ENCODE measurements around the gene DCUN1D2. TPM values are rescaled to one million over a fixed set of nuclear protein-coding genes. Genes with fewer than 3 reads are reported as not detected.
"Not testable (repeated sequence)": the region's sequence is repeated elsewhere in the genome, so short reads cannot be mapped to it uniquely, and the experiment has no call there.

Gene DCUN1D2
- total RNA-seq, 1 experiment from 2014 or later: 33.0 TPM

DNA sequence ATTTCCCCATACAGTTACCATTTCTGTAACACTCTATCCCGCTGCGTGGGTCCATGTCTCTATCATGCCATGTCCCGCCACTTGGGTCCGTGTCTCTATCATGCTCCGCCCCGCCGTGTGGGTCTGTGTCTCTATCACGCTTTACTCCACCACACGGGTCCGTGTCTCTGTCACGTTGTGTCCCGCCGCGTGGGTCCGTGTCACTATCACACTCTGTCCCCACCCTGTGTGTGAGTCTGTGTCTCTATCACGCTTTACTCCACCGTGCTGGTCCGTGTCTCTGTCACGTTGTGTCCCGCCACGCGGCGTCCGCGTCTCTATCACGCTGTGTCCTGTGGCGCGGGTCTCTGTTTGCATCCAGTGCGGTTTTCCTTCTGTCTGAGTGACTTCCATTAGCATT lies 48.9 kb downstream of the DCUN1D2 start:
- H3K9me2 ChIP-seq (ENCODE audit: insufficient read depth): no peaks in the 10 kb centered on the region
- no peak overlapping the region for H3K4me2 ChIP-seq
- intact Hi-C loops (cut with micrococcal nuclease; ENCODE audit: unreplicated experiment): loop anchor here (10.0 kb wide), 1 partner anchor 147 kb away; the partner anchor contains the start of gene LAMP1
- no peaks in the 10 kb centered on the region for H3K36me3 ChIP-seq (ENCODE audit: low read depth)
- ChIA-PET POLR2A (ENCODE audit: unreplicated experiment) (no interaction called here), CTCF (no interaction called here)
- no peaks in the 10 kb centered on the region for H3K27me3 ChIP-seq (ENCODE audit: insufficient read depth, low read depth)
- H3F3A ChIP-seq (ENCODE audit: insufficient read depth, low read depth): peaks cover 4% of the 10 kb centered on the region; the same call in 1 of the 2 replicates
- H3K27ac ChIP-seq: no peak overlapping the region
- no TSS peak for BruUV-seq (replicated peaks)
- H3K4me3 ChIP-seq: no peak overlapping the region
- H3K79me2 ChIP-seq (ENCODE audit: low read depth): no peaks in the 10 kb centered on the region
- DNase-seq: no peak
- H4K20me1 ChIP-seq (ENCODE audit: insufficient read depth): no peaks in the 10 kb centered on the region
- no peak overlapping the region for H2AFZ ChIP-seq
- peaks cover 6% of the 10 kb centered on the region; the same call in 1 of the 2 replicates for H3K9me3 ChIP-seq (ENCODE audit: insufficient read depth, low read depth)
- TF ChIP-seq EZH2 (IDR thresholded peaks at IDR 0.05; ENCODE audit: low read depth): no peak
- TF ChIP-seq, protein P1, sequence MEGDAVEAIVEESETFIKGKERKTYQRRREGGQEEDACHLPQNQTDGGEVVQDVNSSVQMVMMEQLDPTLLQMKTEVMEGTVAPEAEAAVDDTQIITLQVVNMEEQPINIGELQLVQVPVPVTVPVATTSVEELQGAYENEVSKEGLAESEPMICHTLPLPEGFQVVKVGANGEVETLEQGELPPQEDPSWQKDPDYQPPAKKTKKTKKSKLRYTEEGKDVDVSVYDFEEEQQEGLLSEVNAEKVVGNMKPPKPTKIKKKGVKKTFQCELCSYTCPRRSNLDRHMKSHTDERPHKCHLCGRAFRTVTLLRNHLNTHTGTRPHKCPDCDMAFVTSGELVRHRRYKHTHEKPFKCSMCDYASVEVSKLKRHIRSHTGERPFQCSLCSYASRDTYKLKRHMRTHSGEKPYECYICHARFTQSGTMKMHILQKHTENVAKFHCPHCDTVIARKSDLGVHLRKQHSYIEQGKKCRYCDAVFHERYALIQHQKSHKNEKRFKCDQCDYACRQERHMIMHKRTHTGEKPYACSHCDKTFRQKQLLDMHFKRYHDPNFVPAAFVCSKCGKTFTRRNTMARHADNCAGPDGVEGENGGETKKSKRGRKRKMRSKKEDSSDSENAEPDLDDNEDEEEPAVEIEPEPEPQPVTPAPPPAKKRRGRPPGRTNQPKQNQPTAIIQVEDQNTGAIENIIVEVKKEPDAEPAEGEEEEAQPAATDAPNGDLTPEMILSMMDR (conservative IDR thresholded peaks at IDR 0.05): no peak
- no peaks in the 10 kb centered on the region for H3K4me1 ChIP-seq (replicated peaks; ENCODE audit: insufficient read depth)

DNA sequence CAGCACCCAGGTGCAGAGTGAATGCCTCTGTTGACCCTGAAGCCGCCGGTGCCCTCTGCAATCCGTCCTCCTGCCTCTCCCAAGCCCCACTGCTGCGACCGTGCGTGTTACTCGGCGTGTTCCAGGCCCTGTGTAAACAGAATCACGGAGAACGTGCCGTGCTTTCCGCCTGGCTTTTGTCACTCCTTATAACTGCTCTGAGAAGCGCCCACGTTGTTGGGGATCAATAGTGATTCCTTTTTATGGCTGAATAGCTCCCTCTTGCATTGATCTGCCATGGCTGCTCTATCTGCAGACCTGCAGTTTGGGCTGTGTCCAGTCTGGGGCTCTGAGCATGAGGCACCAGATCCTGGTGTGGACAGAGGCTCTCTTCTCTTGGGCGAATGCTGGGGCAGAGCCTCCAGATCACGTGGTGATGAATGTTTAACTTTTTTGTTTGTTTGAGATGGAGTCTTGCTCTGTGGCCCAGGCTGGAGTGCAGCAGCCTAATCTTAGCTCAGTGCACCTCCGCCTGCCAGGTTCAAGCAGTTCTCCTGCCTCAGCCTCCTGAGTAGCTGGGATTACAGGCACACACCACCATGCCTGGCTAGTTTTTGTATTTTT lies 53.0 kb downstream of the DCUN1D2 start:
- ChIA-PET CTCF (no interaction called here), POLR2A (ENCODE audit: unreplicated experiment) (no interaction called here)
- no peaks in the 10 kb centered on the region for H4K20me1 ChIP-seq (ENCODE audit: insufficient read depth)
- no peaks in the 10 kb centered on the region; the same call in 1 of the 2 replicates for H3F3A ChIP-seq (ENCODE audit: insufficient read depth, low read depth)
- H3K27me3 ChIP-seq (ENCODE audit: insufficient read depth, low read depth): no peaks in the 10 kb centered on the region
- H3K27ac ChIP-seq: no peak overlapping the region
- no peaks in the 10 kb centered on the region for H3K36me3 ChIP-seq (ENCODE audit: low read depth)
- H2AFZ ChIP-seq: no peak overlapping the region
- H3K9me2 ChIP-seq (ENCODE audit: insufficient read depth): no peaks in the 10 kb centered on the region
- TF ChIP-seq EZH2 (IDR thresholded peaks at IDR 0.05; ENCODE audit: low read depth): no peak
- TF ChIP-seq, protein P1 (conservative IDR thresholded peaks at IDR 0.05): no peak
- H3K4me2 ChIP-seq: no peak overlapping the region
- DNase-seq: no peak
- BruUV-seq (replicated peaks): no TSS peak
- H3K9me3 ChIP-seq (ENCODE audit: insufficient read depth, low read depth): no peaks in the 10 kb centered on the region
- no peaks in the 10 kb centered on the region for H3K79me2 ChIP-seq (ENCODE audit: low read depth)
- intact Hi-C loops (cut with micrococcal nuclease; ENCODE audit: unreplicated experiment): no loop called here
- H3K4me1 ChIP-seq (replicated peaks; ENCODE audit: insufficient read depth): no peaks in the 10 kb centered on the region
- H3K4me3 ChIP-seq: no peak overlapping the region

DNA sequence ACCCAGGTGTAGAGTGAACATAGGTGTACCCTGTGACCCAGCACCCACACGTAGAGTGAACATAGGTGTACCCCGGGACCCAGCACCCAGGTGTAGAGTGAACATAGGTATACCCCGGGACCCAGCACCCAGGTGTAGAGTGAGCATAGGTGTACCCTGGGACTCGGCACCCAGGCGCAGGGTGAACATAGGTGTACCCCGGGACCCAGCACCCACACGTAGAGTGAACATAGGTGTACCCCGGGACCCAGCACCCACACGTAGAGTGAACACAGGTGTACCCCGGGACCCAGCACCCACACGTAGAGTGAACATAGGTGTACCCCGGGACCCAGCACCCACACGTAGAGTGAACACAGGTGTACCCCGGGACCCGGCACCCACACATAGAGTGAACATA lies 53.6 kb downstream of the DCUN1D2 start:
- H3K36me3 ChIP-seq (ENCODE audit: low read depth); H3K4me2 ChIP-seq; DNase-seq; H3K79me2 ChIP-seq (ENCODE audit: low read depth); H3K9me3 ChIP-seq (ENCODE audit: insufficient read depth, low read depth); POLR2A ChIA-PET (ENCODE audit: unreplicated experiment); intact Hi-C loops (cut with micrococcal nuclease; ENCODE audit: unreplicated experiment); H3K9me2 ChIP-seq (ENCODE audit: insufficient read depth); H2AFZ ChIP-seq; H4K20me1 ChIP-seq (ENCODE audit: insufficient read depth); H3K4me3 ChIP-seq; CTCF ChIA-PET; H3F3A ChIP-seq (ENCODE audit: insufficient read depth, low read depth); H3K4me1 ChIP-seq (replicated peaks; ENCODE audit: insufficient read depth); BruUV-seq (replicated peaks); H3K27ac ChIP-seq; H3K27me3 ChIP-seq (ENCODE audit: insufficient read depth, low read depth): not testable (repeated sequence)

DNA sequence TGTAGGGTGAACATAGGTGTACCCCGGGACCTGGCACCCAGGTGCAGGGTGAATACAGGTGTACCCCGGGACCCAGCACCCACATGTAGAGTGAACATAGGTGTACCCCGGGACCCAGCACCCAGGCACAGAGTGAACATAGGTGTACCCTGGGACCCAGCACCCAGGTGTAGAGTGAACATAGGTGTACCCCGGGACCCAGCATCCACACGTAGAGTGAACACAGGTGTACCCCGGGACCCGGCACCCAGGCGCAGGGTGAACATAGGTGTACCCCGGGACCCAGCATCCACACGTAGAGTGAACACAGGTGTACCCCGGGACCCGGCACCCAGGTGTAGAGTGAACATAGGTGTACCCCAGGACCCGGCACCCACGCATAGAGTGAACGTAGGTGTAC lies 54.6 kb downstream of the DCUN1D2 start:
- BruUV-seq (replicated peaks); H3K27me3 ChIP-seq (ENCODE audit: insufficient read depth, low read depth); CTCF ChIA-PET; H3K4me3 ChIP-seq; H3F3A ChIP-seq (ENCODE audit: insufficient read depth, low read depth); H3K79me2 ChIP-seq (ENCODE audit: low read depth); H3K9me3 ChIP-seq (ENCODE audit: insufficient read depth, low read depth); H2AFZ ChIP-seq; H3K4me1 ChIP-seq (replicated peaks; ENCODE audit: insufficient read depth); DNase-seq; H3K4me2 ChIP-seq; POLR2A ChIA-PET (ENCODE audit: unreplicated experiment); H3K9me2 ChIP-seq (ENCODE audit: insufficient read depth); H3K36me3 ChIP-seq (ENCODE audit: low read depth); H4K20me1 ChIP-seq (ENCODE audit: insufficient read depth); intact Hi-C loops (cut with micrococcal nuclease; ENCODE audit: unreplicated experiment); H3K27ac ChIP-seq: not testable (repeated sequence)
